Activated CD4-positive, alpha-beta T cell treated with anti-CD3 and anti-CD28 coated beads for 4 hours (primary cell): ENCODE measurements around the gene COX7A2L.
"Not testable (repeated sequence)": the region's sequence is repeated elsewhere in the genome, so short reads cannot be mapped to it uniquely, and the experiment has no call there.

Experiments
- DNase-seq, 2 donors: peaks; one replicate each; pipeline ENCODE4 v3.0.0-alpha.2; 2020

Gene COX7A2L

GRCh38 chr2:42360890-42361727, at the start of gene COX7A2L:
TSS of gene COX7A2L (minus strand) at chr2:42361217. CDS start at chr2:42361161, 56 bp downstream.
- DNase-seq, result peak; percentile 96 to 97

GRCh38 chr2:42408009-42408408, 47.0 kb upstream of the COX7A2L start:
- DNase-seq, result no peak

GRCh38 chr2:42407476-42407875, 46.5 kb upstream of the COX7A2L start:
- DNase-seq, result no peak

GRCh38 chr2:42404676-42405075, 43.7 kb upstream of the COX7A2L start:
- DNase-seq, result no peak

- DNase-seq, result no peak
These were observed 40.8 kb upstream of the COX7A2L start for GRCh38 chr2:42401773-42402172.

GRCh38 chr2:42398052-42398451, 37.0 kb upstream of the COX7A2L start:
- DNase-seq, result not testable (repeated sequence)

- DNase-seq, result not testable (repeated sequence)
These were observed 32.3 kb upstream of the COX7A2L start for GRCh38 chr2:42393320-42393719.

GRCh38 chr2:42392191-42392590, 31.2 kb upstream of the COX7A2L start:
- no peak for DNase-seq

- DNase-seq, result no peak
These were observed 29.5 kb upstream of the COX7A2L start for GRCh38 chr2:42390401-42390969.

GRCh38 chr2:42386682-42387081, 25.7 kb upstream of the COX7A2L start:
- DNase-seq, result no peak

GRCh38 chr2:42385225-42385624, 24.2 kb upstream of the COX7A2L start:
- DNase-seq, result no peak

- no peak for DNase-seq
These were observed 23.0 kb upstream of the COX7A2L start for GRCh38 chr2:42383855-42384530.

- DNase-seq, result no peak
These were observed 21.1 kb upstream of the COX7A2L start for GRCh38 chr2:42382144-42382543.

GRCh38 chr2:42380026-42380425, 19.0 kb upstream of the COX7A2L start:
- DNase-seq, result not testable (repeated sequence)

- DNase-seq, result no peak
These were observed 17.4 kb upstream of the COX7A2L start for GRCh38 chr2:42378415-42378814.

GRCh38 chr2:42376758-42377157, 15.7 kb upstream of the COX7A2L start:
- no peak for DNase-seq

GRCh38 chr2:42372474-42373200, 11.6 kb upstream of the COX7A2L start:
- DNase-seq, result no peak

GRCh38 chr2:42371611-42372473, 10.8 kb upstream of the COX7A2L start:
- DNase-seq, result no peak

- DNase-seq, result no peak
These were observed 8.7 kb upstream of the COX7A2L start for GRCh38 chr2:42369532-42370229.

- no peak for DNase-seq
These were observed 8.0 kb upstream of the COX7A2L start for GRCh38 chr2:42368817-42369531.

- no peak for DNase-seq
These were observed 6.8 kb upstream of the COX7A2L start for GRCh38 chr2:42367835-42368234.
